ENCODE data around the gene NACAD. TPM values are rescaled to one million over a fixed set of nuclear protein-coding genes. Genes with fewer than 3 reads are reported as not detected.
"Not testable (repeated sequence)": the region's sequence is repeated elsewhere in the genome, so short reads cannot be mapped to it uniquely, and the experiment has no call there.

Gene NACAD
- total RNA-seq, 1 donor from 2014 or later = 0.68 TPM

DNA sequence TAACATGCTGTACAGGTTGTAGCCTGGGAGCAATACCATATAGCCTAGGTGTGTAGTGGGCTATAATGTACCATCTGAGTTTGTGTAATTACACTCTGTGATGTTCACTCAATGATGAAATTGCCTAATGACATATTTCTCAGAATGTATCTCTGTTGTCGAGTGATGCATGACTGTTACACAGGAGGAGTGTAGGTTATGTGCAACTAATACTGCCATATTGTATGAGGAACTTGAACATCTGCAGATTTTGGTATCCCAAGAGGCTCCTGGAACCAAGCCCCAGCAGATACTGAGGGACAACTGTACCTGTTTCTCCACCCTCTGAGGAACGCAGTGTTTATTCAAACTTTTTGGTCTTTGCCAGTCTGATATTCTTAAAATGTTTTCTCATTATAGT, 38.6 kb downstream of the NACAD start:
- DNase-seq = no peak

DNA sequence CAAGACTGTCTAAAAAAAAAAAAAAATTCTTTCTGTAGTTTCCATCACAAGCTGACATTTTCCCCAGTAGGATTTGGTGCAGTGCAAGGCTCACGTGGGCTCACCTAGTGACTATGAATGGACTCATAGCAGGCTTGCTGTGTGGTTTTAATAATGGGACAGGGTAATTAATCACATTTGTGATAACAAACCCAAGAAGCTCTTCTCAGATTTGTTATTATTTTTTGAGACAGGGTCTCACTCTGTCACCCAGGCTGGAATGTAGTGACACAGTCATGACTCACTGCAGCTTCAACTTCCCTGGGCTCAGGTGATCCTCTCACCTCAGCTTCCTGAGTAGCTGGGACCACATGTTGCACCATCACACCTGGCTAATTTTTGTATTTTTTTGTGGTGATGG, 40.0 kb downstream of the NACAD start:
- DNase-seq = no peak

DNA sequence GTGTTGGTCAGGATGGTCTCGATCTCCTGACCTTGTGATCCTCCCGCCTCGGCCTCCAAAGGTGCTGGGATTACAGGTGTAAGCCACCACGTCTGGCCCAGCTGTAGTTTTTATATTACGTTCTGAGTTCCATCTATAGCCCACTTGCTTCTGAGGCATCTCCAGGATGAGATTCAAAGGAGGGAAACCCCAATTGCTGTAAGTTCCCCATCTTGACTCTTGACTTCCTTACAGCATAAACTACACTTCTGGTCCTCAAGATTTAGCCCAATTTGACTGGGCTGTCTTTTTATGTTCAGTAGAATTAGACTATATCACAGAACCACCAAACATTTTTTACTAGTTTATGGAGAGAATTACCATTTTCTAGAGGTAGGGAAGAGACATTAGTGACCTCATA, 44.4 kb downstream of the NACAD start:
- no peak for DNase-seq

DNA sequence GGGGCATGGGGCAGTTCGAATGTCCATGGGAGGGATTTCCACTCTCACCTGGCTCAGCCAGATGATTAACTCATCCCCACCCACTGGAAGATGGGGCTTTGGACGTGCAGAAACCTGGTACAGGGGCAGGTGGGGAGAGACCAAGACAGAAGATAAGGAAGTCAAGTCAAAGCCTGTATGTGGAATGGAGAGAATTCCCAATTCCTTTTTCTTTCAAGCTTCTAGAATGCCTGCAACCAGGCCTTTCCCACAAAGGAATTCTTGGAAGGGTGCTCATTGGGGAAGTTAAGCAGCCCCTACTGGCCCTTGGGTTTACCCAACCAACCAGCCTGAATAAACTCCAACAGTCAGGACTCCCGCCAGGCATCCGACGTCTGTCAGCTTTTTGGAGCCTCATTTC, 49.7 kb downstream of the NACAD start:
- no peak for DNase-seq

DNA sequence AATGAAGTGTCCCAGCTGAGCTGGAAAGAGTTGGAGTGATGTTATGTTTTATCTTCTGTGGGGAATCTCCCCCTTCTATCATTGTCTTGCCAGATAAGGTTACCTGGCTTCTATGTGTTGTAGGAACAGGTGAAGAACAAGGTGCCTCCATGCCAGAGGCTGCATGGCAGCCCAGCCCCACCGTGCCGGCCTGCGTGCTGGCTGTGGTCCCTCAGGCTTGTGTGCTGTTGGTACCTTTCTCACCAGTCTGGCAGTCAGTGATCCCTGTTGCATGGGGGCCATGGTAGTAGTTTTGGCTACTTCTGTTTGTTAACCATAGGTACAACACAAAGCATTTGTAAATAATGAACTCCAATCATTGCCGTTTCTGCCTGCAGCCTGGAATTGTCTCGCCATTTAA, 50.9 kb downstream of the NACAD start:
- DNase-seq = no peak

DNA sequence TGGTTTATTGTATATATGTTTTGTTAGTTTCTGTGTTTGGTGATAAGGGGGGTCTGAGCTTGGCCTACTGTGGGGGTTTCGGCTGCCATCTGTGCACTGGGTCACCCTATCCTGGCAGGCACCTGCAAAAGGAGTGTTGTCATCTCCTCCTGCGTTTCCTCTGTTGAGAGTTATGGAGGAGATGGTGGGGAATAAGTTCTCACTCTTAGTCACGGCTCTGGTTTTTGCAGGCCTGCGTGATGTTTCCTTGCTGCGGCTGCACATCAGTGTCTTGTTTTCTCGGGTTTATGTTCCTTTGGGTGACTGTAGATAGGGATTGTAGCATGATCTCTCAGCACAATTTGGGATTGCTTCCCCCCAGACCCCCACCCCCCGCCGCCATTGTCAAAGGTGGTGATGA, 52.0 kb downstream of the NACAD start:
- DNase-seq = no peak

DNA sequence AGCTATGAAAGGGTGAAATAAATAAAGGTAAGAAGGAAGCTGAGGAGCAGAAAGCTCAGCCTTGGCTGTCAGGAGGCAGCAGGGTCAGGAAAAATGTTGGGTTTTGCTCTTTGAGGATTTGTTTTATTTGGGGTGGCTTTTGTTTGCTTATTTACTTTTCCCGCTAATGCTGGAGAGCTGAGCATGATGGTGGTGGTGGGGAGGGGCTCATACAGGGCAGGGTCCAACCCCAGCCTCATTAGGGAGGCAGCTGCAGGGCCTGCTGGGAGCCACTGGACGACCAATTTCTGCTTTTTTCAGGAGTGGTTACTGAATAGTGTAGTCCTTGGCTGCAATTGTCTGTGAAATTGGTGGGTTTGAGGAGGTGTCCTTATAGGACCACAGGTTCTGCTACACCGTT, 52.5 kb downstream of the NACAD start:
- DNase-seq = no peak

DNA sequence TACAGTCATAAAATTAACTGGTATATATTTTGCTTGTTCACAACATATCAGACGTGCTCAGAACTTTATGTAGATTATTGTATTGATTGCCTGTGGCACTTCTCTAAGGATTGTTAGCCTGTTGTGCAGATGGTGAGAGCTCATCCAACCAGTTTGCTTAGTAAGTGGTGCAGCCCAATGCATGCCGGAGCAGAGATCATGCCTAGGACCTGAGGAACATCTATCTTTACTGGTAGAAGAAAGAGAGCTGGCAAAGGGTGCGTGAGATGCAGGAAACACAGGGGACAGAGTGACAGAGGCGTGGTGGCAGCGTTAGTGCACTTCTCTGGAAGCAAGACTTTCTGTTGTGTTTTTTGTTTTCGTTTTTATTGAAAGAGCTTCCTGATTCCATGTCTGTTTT, 52.9 kb downstream of the NACAD start:
- DNase-seq = no peak

DNA sequence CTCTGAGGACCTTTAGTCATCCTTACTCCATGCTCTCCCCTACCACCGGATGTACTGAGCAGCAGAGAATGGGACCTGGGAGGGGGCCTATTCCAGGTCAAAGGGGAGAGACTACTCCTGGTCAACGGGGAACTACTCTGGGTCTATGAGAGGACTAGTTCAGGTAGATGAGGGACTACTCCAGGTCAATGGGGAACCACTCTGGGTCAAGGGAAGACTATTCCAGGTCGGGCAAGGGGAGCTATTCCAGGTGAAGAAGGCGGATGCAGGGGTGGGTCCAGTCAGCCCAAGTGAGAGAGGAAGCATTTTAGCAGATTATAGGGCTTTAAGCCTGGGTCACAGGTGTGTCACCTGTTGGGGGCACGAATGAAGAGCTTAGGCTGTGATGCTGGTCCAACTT, 53.4 kb downstream of the NACAD start:
- no peak for DNase-seq

DNA sequence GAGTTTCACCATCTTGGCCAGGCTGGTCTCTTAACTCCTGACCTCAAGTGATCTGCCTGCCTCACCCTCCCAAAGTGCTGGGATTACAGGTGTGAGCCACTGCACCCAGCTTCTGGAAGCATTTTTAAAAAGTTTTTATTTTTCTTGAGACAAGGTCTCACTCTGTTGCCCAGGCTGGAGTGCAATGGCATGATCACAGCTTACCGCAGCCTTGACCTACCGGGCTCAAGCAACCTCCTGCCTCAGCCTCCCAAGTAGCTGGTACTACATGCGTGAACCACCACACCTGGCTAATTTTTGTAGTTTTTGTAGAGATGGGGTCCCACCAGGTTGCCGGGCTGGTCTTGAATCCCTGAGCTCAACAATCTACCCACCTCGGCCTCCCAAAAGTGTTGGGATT, 54.1 kb downstream of the NACAD start:
- DNase-seq = not testable (repeated sequence)

DNA sequence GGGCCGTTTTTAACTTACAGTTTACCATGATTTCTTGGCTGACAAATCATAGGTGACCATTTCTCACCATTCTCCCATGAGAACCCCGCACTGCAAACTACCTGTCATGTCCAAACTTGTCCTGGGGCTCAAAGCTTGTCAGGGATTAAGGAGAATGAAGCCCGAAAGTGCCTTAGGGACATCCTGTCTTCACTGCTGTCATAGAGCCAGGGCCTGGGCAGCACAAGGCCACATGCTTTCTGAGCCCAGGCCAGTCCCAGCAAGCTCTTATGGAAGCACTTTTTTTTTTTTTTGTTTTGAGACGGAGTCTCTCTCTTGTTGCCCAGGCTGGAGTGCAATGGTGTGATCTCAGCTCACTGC, 54.9 kb downstream of the NACAD start:
- DNase-seq = no peak

DNA sequence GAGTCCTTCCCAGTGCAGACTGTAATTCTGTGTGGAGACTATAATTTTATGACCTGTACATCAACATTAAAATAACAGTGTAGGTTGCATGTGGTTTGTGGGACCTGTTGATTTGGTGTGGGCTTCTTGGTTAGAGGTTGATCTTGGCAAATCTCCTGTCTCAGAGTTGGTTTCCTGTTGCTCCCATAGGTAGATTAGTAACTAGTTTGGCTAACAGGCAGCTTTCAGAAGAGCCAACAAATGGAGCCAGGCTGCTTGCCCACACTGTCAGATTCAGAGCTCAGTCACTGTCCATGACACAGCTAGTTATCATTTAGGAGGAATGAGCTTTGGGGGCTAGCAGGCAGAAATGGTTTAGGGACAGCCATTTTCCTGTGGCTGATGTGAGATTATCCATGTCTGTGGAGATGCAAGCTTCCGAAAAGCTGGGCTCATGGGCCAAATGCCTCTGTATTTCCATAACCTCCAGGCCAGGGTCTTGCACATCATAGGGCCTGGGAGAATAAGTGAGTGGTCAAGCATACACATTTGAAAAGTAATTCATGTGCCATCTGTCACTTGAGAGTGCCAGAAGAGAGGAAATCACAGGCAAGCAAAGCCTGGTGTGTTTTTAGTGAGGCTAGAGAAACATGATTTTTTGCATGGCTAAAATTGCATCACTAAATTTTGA, 55.4 kb downstream of the NACAD start:
- DNase-seq = no peak

DNA sequence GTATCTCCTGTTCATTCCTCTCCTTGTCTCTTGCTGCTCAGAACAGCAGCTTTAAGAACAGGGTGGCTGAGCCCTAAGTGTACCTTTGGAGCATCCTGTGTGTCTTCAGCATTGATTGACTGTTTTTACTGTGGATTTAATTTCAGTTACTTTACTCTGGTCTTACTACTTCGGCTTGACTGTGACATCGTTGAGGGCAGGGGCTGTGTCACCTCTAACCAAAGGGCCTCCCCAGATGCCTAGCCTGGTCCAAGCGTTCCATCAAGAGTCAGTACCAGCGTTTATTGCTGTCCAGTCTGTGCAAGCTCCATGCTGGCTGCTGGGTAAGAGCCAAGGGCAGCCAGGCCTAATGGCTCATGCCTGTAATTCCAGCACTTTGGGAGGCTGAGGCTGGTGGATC, 56.3 kb downstream of the NACAD start:
- DNase-seq = no peak

DNA sequence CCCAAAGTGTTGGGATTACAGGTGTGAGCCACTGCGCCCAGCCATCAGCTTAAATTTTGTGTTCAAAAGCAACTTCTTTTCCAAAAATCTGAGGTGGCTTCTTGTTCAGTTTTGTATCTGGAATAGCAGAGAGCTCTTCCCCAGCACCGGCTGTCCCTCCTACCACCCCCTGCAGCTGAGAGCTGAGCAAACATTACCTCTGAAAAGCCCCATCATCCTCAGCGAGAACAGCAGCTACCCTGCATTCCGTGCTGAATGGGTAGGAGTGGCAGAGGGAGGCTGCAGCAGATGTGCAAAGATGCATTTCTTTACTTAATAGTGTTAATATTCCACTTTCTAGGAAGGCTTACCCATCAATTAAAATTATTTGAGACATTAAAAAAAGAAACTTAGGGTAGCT, 56.9 kb downstream of the NACAD start:
- DNase-seq = no peak

Other genes with a start within 250 kb of the NACAD start
- 158 and 274 TPM in 2 replicates for gene H2AZ2, start 240.9 kb downstream of the NACAD start, total RNA-seq
- gene PURB, start 203.4 kb downstream of the NACAD start, total RNA-seq = 18.5 and 30.9 TPM in 2 replicates
- 0.09 and 0.17 TPM in 2 replicates for gene MYO1G, start 110.0 kb downstream of the NACAD start, total RNA-seq
- gene CCM2, start 88.8 kb downstream of the NACAD start, total RNA-seq = 76.4 and 91.4 TPM in 2 replicates
- gene TBRG4, start 22.7 kb upstream of the NACAD start, total RNA-seq = 55.1 and 78.6 TPM in 2 replicates
- gene RAMP3, start 68.8 kb upstream of the NACAD start, total RNA-seq = 114 and 116 TPM in 2 replicates

Data from dermis blood vessel endothelial cell (primary cell).